Activated T-cell treated with anti-CD3 and anti-CD28 coated beads, Interleukin-2, amount 50 U/mL, for 4 hours (primary cell): ENCODE data around the gene PNPLA6. TPM values are rescaled to one million over a fixed set of nuclear protein-coding genes. Genes with fewer than 3 reads are reported as not detected.
A peak's percentile ranks its signal among the peaks of the same experiment; 100 is the strongest.

Experiments used
- ATAC-seq, 2 donors: fragments of 200-7000 bp; cut with Tn5 transposase; one replicate each; pipeline ENCODE4 v1.10.0; 2021
- DNase-seq: peaks from one replicate; pipeline ENCODE4 v3.0.0-alpha.2; 2020
- H3K27me3 Mint-ChIP-seq: one replicate; pipeline ENCODE4 v1.8.0; 2021; ENCODE audit warnings: low read depth, mixed read lengths
- H3K36me3 Mint-ChIP-seq: one replicate; pipeline ENCODE4 v1.8.0; 2022; ENCODE audit warnings: mixed read lengths; ENCODE audit not compliant: insufficient read depth
- H3K4me1 Mint-ChIP-seq: one replicate; pipeline ENCODE4 v1.8.0; 2021; ENCODE audit warnings: low read depth, mixed read lengths
- H3K4me3 Mint-ChIP-seq: one replicate; pipeline ENCODE4 v1.8.0; 2021; ENCODE audit warnings: mild to moderate bottlenecking, moderate library complexity, mixed read lengths
- H3K9me3 Mint-ChIP-seq: one replicate; pipeline ENCODE4 v1.8.0; 2021; ENCODE audit warnings: mixed read lengths
- total RNA-seq, 3 donors: library from RNA; stranded (reverse); gene quantifications; one replicate each; pipeline ENCODE4 v1.2.1, GENCODE V29; 2021

Gene PNPLA6
- total RNA-seq, 3 donors from 2014 or later = 106 to 121 (median 107) TPM

DNA sequence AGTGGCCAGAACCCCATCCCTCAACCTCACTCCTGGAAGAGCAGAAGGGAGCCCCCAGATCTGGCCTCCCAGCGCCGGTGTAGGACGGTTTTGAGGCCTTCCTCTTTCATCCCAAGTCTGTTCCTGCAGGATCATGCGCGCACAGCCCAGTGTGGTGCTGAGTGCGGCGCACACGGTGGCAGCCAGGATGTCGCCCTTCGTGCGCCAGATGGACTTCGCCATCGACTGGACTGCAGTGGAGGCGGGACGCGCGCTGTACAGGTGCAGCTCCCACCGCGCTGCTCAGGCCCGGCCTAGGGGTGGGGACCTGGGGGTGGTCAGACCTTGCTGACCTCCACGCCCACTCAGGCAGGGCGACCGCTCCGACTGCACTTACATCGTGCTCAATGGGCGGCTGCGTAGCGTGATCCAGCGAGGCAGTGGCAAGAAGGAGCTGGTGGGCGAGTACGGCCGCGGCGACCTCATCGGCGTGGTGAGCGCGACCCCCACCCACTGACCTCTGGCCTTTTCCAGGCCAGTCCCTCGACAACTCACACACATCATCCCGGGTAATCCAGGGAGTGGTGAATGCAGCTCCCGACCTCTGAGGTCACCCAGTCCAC, 14.8 kb downstream of the PNPLA6 start:
- DNase-seq = no peak
- no peaks in the 10 kb centered on the region for H3K27me3 Mint-ChIP-seq
- no peak for ATAC-seq
- H3K4me1 Mint-ChIP-seq = peaks cover 3% of the 10 kb centered on the region
- H3K4me3 Mint-ChIP-seq = no peak overlapping the region
- no peaks in the 10 kb centered on the region for H3K9me3 Mint-ChIP-seq
- H3K36me3 Mint-ChIP-seq = peaks cover 22% of the 10 kb centered on the region

DNA sequence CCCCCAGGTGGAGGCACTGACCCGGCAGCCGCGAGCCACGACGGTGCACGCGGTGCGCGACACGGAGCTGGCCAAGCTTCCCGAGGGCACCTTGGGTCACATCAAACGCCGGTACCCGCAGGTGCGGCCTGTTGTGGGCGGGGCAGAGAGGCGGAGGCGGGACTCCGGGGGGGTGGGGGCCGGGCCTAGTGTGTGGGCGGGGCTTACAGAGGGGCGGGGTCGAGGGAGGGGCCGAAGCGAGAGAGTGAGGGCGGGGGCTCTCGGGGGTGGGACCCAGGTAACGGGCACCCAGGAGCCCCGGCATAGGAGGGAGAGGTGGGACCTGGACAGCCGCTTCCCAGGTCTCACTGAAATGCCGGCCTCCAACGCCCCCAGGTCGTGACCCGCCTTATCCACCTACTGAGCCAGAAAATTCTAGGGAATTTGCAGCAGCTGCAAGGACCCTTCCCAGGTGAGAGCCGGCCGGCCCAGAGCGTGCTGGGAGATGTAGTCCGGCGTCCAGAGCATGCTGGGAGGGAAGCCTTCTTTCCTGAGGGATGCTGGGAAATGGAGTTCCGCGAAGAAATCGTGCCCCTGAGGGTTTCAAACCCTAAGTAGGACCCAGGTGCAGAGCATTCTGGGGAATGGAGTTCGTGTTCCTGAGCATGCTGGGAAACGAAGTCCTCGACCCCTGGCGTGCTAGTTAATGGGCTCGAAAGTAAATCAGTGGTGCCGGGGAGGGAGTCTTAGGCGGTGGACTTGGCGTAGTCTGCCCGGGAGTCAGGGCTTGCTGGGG, 15.7 kb downstream of the PNPLA6 start:
- Mint-ChIP-seq H3K4me3 (no peak overlapping the region), H3K4me1 (no peaks in the 10 kb centered on the region), H3K36me3 (peaks cover 20% of the 10 kb centered on the region), H3K27me3 (no peaks in the 10 kb centered on the region), H3K9me3 (no peaks in the 10 kb centered on the region)
- ATAC-seq = peak; percentile 77 to 80
- DNase-seq = no peak

DNA sequence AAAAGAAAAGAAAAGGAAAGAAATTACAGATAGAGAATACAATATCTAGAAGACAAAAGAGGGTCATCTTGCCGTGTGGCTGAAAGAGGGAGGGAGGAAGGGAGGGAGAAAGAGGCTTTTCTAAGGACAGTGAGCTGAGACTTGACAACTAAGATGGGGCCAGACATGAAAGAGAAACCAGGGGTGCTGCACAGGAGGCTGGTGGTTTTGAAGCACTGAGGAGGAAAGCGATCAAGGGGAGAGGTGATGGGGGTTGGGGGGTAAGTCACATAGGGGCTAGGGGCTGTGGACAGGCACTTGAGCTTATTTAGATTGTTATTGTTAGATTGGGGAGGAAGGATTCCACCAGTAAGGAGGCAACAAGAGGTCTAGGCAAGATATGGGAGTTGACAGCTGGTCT, 17.3 kb downstream of the PNPLA6 start:
- no peak for DNase-seq
- Mint-ChIP-seq H3K4me3 (no peak overlapping the region), H3K9me3 (no peaks in the 10 kb centered on the region), H3K4me1 (no peaks in the 10 kb centered on the region), H3K36me3 (peaks cover 24% of the 10 kb centered on the region), H3K27me3 (no peaks in the 10 kb centered on the region)
- ATAC-seq = no peak

DNA sequence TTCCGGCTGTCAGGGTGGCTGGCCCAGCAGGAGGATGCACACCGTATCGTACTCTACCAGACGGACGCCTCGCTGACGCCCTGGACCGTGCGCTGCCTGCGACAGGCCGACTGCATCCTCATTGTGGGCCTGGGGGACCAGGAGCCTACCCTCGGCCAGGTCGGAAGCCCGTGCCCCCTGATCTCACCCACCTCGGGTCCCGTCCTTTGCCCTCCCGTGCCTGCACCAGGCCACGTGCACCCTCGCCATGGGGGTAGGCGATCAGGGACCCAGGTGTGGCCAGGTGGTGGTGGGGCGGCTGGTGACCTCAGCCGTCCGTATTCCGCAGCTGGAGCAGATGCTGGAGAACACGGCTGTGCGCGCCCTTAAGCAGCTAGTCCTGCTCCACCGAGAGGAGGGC, 19.0 kb downstream of the PNPLA6 start:
- no peaks in the 10 kb centered on the region for H3K4me1 Mint-ChIP-seq
- H3K36me3 Mint-ChIP-seq = peaks cover 35% of the 10 kb centered on the region
- ATAC-seq (no peak), DNase-seq (no peak)
- no peaks in the 10 kb centered on the region for H3K27me3 Mint-ChIP-seq
- no peak overlapping the region for H3K4me3 Mint-ChIP-seq
- H3K9me3 Mint-ChIP-seq = no peaks in the 10 kb centered on the region

DNA sequence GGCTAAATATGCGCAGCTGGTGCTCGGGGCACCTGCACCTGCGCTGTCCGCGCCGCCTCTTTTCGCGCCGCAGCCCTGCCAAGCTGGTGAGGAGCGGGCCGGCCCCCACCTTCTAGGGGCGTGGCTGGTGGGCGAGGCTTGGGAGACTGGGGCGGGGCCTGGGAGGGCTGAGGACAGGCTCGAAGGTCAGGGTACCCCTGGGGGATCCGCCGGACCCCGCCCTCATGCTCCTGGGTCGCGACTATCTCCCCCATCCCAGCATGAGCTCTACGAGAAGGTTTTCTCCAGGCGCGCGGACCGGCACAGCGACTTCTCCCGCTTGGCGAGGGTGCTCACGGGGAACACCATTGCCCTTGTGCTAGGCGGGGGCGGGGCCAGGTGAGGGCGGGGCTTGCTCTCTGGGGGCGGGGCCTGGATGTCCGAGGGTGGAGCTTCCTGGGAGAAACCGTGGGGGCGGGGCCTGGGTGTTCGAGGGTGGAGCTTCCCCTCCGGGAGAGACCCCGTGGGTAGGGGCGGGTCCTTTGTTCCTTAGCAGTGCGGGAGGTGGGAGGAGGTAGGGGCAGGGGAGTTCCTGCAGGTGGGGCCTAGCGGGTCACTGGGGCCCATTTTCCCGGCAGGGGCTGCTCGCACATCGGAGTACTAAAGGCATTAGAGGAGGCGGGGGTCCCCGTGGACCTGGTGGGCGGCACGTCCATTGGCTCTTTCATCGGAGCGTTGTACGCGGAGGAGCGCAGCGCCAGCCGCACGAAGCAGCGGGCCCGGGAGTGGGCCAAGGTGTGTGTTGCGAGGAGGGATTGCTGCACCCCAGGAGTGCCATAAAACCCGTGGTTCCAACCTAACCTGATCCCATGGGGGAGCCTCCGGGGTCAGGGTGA, 19.7 kb downstream of the PNPLA6 start:
- DNase-seq (no peak), ATAC-seq (peak; percentile 29 to 35)
- no peaks in the 10 kb centered on the region for H3K27me3 Mint-ChIP-seq
- no peaks in the 10 kb centered on the region for H3K4me1 Mint-ChIP-seq
- no peaks in the 10 kb centered on the region for H3K9me3 Mint-ChIP-seq
- peaks cover 31% of the 10 kb centered on the region for H3K36me3 Mint-ChIP-seq
- no peak overlapping the region for H3K4me3 Mint-ChIP-seq

DNA sequence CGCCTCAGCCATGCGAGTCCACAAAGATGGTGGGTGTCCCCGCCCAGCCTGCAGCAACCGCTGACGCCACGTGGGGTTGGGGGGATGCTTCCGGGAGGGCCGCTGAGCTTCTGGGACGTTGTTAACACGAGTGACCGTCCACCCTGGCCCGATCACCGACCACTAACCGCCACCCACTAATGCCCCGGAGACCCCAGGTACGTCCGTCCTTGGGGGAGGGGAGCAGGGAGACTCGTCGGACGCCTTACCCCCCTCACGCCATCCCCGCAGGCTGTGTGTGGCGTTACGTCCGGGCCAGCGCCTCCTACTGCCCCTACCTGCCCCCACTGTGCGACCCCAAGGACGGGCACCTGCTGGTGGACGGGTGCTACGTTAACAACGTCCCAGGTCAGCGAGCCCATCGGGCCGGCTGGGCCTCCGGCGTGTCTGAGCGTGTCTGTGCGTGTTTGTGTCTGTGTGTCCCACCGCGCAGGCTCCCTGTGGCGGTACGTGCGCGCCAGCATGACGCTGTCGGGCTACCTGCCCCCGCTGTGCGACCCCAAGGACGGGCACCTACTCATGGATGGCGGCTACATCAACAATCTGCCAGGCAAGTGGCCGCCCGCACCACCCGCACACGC, 21.3 kb downstream of the PNPLA6 start:
- ATAC-seq = no peak
- Mint-ChIP-seq H3K4me3 (no peak overlapping the region), H3K27me3 (no peaks in the 10 kb centered on the region), H3K36me3 (peaks cover 25% of the 10 kb centered on the region), H3K4me1 (no peaks in the 10 kb centered on the region), H3K9me3 (no peaks in the 10 kb centered on the region)
- DNase-seq = no peak

DNA sequence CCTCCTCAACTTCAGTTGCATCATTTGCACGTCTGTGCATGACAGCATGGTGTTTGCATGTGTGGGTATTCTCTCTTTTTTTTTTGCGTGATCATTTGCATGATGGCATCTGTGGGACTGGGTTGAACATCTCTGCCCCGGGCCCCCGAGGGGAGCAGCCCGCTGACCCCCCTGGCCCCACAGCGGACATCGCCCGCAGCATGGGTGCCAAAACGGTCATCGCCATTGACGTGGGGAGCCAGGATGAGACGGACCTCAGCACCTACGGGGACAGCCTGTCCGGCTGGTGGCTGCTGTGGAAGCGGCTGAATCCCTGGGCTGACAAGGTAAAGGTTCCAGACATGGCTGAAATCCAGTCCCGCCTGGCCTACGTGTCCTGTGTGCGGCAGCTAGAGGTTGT, 23.1 kb downstream of the PNPLA6 start:
- Mint-ChIP-seq H3K27me3 (no peaks in the 10 kb centered on the region), H3K36me3 (peaks cover 22% of the 10 kb centered on the region), H3K9me3 (no peaks in the 10 kb centered on the region), H3K4me3 (no peak overlapping the region), H3K4me1 (no peaks in the 10 kb centered on the region)
- DNase-seq (no peak), ATAC-seq (no peak)

DNA sequence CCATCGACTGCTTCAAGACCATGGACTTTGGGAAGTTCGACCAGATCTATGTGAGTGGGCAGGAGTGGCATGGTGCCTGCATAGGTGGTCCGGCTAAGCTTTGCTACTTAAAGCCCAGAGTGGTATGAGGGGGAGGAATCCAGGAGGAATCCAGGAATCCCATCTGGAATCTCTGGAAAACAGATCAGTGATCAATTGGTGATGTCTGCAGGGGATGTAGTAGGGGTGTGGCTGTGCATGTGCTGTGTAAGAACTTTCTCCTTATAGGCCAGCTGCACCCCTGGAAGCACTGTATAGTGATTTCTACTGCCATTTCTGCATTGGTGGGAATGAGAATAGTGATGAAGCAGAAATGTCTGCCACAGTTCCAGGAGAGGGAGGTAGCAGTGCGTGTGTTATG, 23.6 kb downstream of the PNPLA6 start:
- DNase-seq (no peak), ATAC-seq (no peak)
- H3K27me3 Mint-ChIP-seq = no peaks in the 10 kb centered on the region
- H3K4me3 Mint-ChIP-seq = no peak overlapping the region
- no peaks in the 10 kb centered on the region for H3K4me1 Mint-ChIP-seq
- peaks cover 22% of the 10 kb centered on the region for H3K36me3 Mint-ChIP-seq
- no peaks in the 10 kb centered on the region for H3K9me3 Mint-ChIP-seq

DNA sequence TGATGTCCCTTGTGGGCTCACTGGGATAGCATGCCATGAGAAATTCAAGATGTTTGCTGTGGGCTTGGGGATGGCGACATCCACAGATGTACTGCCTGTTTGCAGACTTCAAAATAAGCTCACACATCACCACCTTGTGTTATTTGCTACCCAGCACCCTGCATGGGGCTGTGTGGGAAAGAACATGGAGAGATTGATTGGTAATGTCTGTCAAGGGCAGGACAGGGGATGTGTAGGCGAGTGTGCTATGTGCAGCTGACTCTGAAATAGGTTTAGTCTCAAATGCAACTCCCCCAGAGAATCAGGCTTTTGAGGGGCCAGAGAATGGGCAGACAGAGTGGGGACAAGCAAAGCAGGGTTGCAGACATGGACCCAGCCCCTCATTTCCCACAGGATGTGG, 24.7 kb downstream of the PNPLA6 start:
- peaks cover 20% of the 10 kb centered on the region for H3K36me3 Mint-ChIP-seq
- no peaks in the 10 kb centered on the region for H3K4me1 Mint-ChIP-seq
- H3K4me3 Mint-ChIP-seq = no peak overlapping the region
- H3K9me3 Mint-ChIP-seq = no peaks in the 10 kb centered on the region
- DNase-seq (no peak), ATAC-seq (no peak)
- no peaks in the 10 kb centered on the region for H3K27me3 Mint-ChIP-seq

DNA sequence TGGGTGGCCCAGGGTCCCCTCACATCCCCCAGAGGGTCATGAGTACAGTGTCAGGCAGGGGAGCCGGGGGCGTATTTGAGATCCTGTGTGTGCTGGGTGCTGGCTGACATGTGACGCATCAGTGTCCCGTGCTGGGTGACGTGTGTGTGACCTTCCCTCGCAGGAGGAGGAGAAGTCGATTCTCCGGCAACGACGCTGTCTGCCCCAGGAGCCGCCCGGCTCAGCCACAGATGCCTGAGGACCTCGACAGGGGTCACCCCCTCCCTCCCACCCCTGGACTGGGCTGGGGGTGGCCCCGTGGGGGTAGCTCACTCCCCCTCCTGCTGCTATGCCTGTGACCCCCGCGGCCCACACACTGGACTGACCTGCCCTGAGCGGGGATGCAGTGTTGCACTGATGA, 25.8 kb downstream of the PNPLA6 start:
- Mint-ChIP-seq H3K9me3 (no peaks in the 10 kb centered on the region), H3K4me1 (no peaks in the 10 kb centered on the region)
- ATAC-seq = no peak

DNA sequence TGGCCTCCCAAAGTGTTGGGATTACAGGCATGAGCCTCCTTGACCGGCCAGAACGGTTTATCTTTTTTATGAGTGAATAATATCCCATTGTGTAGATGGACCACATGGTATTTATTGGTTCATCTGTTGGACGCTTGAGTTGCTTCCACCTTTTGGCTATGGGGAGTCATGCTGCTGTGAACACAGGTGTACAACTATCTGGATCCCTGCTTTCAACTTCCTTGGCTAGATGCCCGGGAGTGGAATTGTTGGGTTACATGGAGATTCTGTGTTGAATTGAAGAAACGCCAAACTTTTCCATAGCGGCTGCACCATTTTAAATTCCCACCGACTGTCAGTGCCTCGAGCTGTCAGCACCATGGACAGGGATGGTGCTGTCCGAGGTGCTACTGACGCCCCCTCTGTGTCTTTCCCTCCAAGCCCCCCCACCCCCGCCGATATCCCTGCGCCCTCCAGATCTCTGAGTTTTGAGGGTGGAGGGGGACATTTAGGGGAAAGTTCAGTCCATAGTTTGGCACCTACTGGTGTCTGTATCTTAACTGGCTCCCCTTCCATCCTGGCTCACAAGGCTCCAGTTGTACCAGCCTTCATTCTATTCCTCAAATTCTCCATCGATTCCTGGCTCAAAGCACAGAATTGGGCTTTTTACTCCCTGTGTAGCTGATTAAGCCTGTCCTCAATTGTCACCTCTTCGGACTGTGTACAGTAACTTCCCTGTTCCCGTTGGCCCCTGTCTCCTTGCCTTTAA, 27.3 kb downstream of the PNPLA6 start:
- ATAC-seq (no peak), DNase-seq (no peak)
- H3K36me3 Mint-ChIP-seq = peaks cover 15% of the 10 kb centered on the region
- H3K9me3 Mint-ChIP-seq = no peaks in the 10 kb centered on the region
- no peaks in the 10 kb centered on the region for H3K4me1 Mint-ChIP-seq
- H3K27me3 Mint-ChIP-seq = no peaks in the 10 kb centered on the region
- no peak overlapping the region for H3K4me3 Mint-ChIP-seq

More for the DNA sequence above, 25.8 kb downstream of the PNPLA6 start:
- H3K4me3 Mint-ChIP-seq = no peak overlapping the region
- no peaks in the 10 kb centered on the region for H3K27me3 Mint-ChIP-seq
- no peak for DNase-seq
- peaks cover 17% of the 10 kb centered on the region for H3K36me3 Mint-ChIP-seq

DNA sequence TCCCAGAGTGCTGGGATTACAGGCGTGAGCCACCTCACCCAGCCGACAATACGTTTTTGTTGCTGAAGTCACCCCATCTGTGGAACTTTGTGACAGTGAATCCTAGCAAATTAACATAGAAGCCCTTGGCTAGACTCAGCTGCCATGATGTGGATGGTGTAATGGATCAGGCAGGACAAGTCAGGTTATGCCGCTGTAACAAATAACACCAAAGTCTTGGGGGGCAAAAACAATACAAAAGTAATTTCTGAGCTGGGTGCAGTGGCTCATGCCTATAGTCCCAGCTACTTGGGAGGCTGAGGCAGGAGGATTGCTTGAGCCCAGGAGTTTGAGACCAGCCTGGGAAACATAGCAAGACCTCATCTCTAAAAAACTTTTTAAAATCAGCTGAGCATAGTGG, 29.3 kb downstream of the PNPLA6 start:
- ATAC-seq = no peak
- no peaks in the 10 kb centered on the region for H3K9me3 Mint-ChIP-seq
- peaks cover 1% of the 10 kb centered on the region for H3K4me1 Mint-ChIP-seq
- peaks cover 4% of the 10 kb centered on the region for H3K36me3 Mint-ChIP-seq
- no peak overlapping the region for H3K4me3 Mint-ChIP-seq
- no peak for DNase-seq
- no peaks in the 10 kb centered on the region for H3K27me3 Mint-ChIP-seq

DNA sequence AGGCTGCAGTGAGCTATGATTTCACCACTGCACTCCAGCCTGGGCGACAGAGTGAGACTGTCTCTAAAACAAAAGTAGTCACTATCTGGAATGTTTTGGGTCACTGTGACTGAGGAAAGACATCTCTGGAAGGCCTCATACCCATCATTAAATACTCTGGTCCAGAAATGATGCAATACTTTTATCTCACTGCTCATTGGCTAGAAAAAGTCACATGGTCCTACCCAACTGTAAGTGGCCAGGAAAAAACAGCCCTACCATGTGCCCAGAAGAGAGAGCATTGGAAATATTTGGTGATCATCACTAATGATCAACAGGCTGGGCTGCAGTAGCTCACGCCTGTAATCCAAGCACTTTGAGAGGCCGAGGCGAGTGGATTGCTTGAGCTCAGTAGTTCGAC, 29.8 kb downstream of the PNPLA6 start:
- Mint-ChIP-seq H3K27me3 (no peaks in the 10 kb centered on the region), H3K4me3 (no peak overlapping the region), H3K4me1 (peaks cover 1% of the 10 kb centered on the region), H3K9me3 (no peaks in the 10 kb centered on the region), H3K36me3 (peaks cover 1% of the 10 kb centered on the region)
- DNase-seq = no peak
- no peak for ATAC-seq

DNA sequence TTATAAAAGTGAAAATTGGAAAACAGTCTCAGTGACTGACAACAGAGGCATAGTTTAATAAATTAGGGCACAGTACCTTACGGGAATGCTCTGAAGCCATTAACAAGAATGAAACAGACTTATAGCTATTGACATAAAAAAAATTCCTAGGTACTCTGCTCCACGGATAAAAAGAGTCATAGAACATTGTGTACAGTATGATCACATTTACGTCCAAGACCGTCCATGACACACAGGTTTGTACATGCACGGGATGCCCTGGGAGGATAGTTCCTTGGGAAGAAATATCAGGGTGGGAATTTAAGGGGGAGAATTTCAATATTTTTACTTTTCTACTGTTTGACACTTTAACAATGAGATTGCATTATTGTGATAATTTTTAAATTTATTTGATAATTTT, 35.2 kb downstream of the PNPLA6 start:
- no peaks in the 10 kb centered on the region for H3K36me3 Mint-ChIP-seq
- H3K9me3 Mint-ChIP-seq = no peaks in the 10 kb centered on the region
- H3K4me1 Mint-ChIP-seq = peaks cover 1% of the 10 kb centered on the region
- no peak for ATAC-seq
- no peak overlapping the region for H3K4me3 Mint-ChIP-seq
- H3K27me3 Mint-ChIP-seq = peaks cover 4% of the 10 kb centered on the region
- no peak for DNase-seq
